H9 (cell line): Measurements from ENCODE around the gene POFUT1. TPM values are rescaled to one million over a fixed set of nuclear protein-coding genes. Genes with fewer than 3 reads are reported as not detected.
"Not testable (repeated sequence)": the region's sequence is repeated elsewhere in the genome, so short reads cannot be mapped to it uniquely, and the experiment has no call there.

Experiments
- DNase-seq: peaks from one replicate; pipeline ENCODE4 v3.0.0-alpha.2; 2017
- H2AFZ ChIP-seq: one replicate; pipeline ENCODE4 v1.6.1; 2013; ENCODE audit warnings: mild to moderate bottlenecking, low read length, control low read depth, moderate library complexity
- H2AK5ac ChIP-seq: 2 replicates; pipeline ENCODE4 v1.6.1; 2013; ENCODE audit warnings: low read length, control low read depth, mixed read lengths; ENCODE audit not compliant: insufficient read length
- H2BK120ac ChIP-seq: one replicate; pipeline ENCODE4 v1.6.1; 2013; ENCODE audit warnings: low read depth, mild to moderate bottlenecking, low read length, control low read depth, inconsistent platforms; ENCODE audit not compliant: poor library complexity, severe bottlenecking
- H2BK12ac ChIP-seq: 2 replicates; pipeline ENCODE4 v1.6.1; 2013; ENCODE audit warnings: low read length, control low read depth, mixed read lengths, low read depth; ENCODE audit not compliant: insufficient read length
- H2BK15ac ChIP-seq: 2 replicates; pipeline ENCODE4 v1.6.1; 2013; ENCODE audit warnings: low read depth, low read length, control low read depth
- H2BK20ac ChIP-seq: one replicate; pipeline ENCODE4 v1.6.1; 2013; ENCODE audit warnings: low read depth, mild to moderate bottlenecking, low read length, control low read depth, inconsistent platforms; ENCODE audit not compliant: poor library complexity, severe bottlenecking
- H2BK5ac ChIP-seq: 2 replicates; pipeline ENCODE4 v1.6.1; 2013; ENCODE audit warnings: low read length, control low read depth, mixed read lengths; ENCODE audit not compliant: insufficient read length
- H3K14ac ChIP-seq: 2 replicates; pipeline ENCODE4 v1.6.1; 2013; ENCODE audit warnings: low read length, control low read depth; ENCODE audit not compliant: insufficient read depth
- H3K18ac ChIP-seq: 2 replicates; pipeline ENCODE4 v1.6.1; 2013; ENCODE audit warnings: low read depth, mild to moderate bottlenecking, mixed read lengths, low read length, control low read depth; ENCODE audit not compliant: insufficient read length
- H3K23ac ChIP-seq: 2 replicates; pipeline ENCODE4 v1.6.1; 2013; ENCODE audit warnings: low read length, control low read depth, mixed read lengths, low read depth; ENCODE audit not compliant: insufficient read length
- H3K23me2 ChIP-seq: 2 replicates; pipeline ENCODE4 v1.6.1; 2013; ENCODE audit warnings: low read depth, mild to moderate bottlenecking, mixed read lengths, low read length, control low read depth; ENCODE audit not compliant: insufficient read length, poor library complexity, severe bottlenecking
- H3K27ac ChIP-seq: 2 replicates; pipeline ENCODE4 v1.5.1; 2013; ENCODE audit warnings: low read length, control low read depth, mixed read lengths, low read depth; ENCODE audit not compliant: insufficient read length
- H3K27me3 ChIP-seq: 2 replicates; pipeline ENCODE4 v1.6.1; 2013; ENCODE audit warnings: low read length, control low read depth, inconsistent platforms; ENCODE audit not compliant: insufficient read depth
- H3K4ac ChIP-seq: 2 replicates; pipeline ENCODE4 v1.6.1; 2013; ENCODE audit warnings: low read depth, mild to moderate bottlenecking, control low read depth, inconsistent platforms, low read length, moderate library complexity
- H3K4me1 ChIP-seq: 2 replicates; pipeline ENCODE4 v1.6.1; 2013; ENCODE audit warnings: low read length, control low read depth, inconsistent platforms; ENCODE audit not compliant: insufficient read depth
- H3K4me2 ChIP-seq: 2 replicates; pipeline ENCODE4 v1.6.1; 2013; ENCODE audit warnings: low read length, control low read depth, mixed read lengths; ENCODE audit not compliant: insufficient read length, insufficient read depth
- H3K56ac ChIP-seq: 2 replicates; pipeline ENCODE4 v1.6.1; 2013; ENCODE audit warnings: low read depth, mild to moderate bottlenecking, mixed read lengths, low read length, control low read depth; ENCODE audit not compliant: insufficient read length
- H3K79me1 ChIP-seq: 2 replicates; pipeline ENCODE4 v1.6.1; 2013; ENCODE audit warnings: low read depth, mild to moderate bottlenecking, moderate library complexity, low read length, control low read depth, inconsistent platforms; ENCODE audit not compliant: insufficient read depth, poor library complexity, severe bottlenecking
- H3K79me2 ChIP-seq: 2 replicates; pipeline ENCODE4 v1.6.1; 2013; ENCODE audit warnings: low read length, control low read depth, inconsistent platforms; ENCODE audit not compliant: insufficient read depth
- H3K9ac ChIP-seq: 2 replicates; pipeline ENCODE4 v1.6.1; 2013; ENCODE audit warnings: low read length, control low read depth, mixed read lengths; ENCODE audit not compliant: insufficient read length; ENCODE audit errors: extremely low read depth
- H3K9me3 ChIP-seq: one replicate; pipeline ENCODE4 v1.6.1; 2013; ENCODE audit warnings: low read depth, low read length, inconsistent platforms; ENCODE audit not compliant: control insufficient read depth
- H3T11ph ChIP-seq: one replicate; pipeline ENCODE4 v1.6.1; 2013; ENCODE audit warnings: mild to moderate bottlenecking, low read length, control low read depth, inconsistent platforms
- H4K20me1 ChIP-seq: one replicate; pipeline ENCODE4 v1.6.1; 2013; ENCODE audit not compliant: control insufficient read depth, insufficient read length, insufficient read depth
- H4K5ac ChIP-seq: 2 replicates; pipeline ENCODE4 v1.6.1; 2013; ENCODE audit warnings: low read depth, mild to moderate bottlenecking, mixed read lengths, low read length, control low read depth; ENCODE audit not compliant: insufficient read length
- H4K8ac ChIP-seq: replicated peaks from 2 replicates; pipeline ENCODE4 v1.6.1; 2013; ENCODE audit warnings: low read length, control low read depth, mixed read lengths, low read depth; ENCODE audit not compliant: insufficient read length
- H4K91ac ChIP-seq: 2 replicates; pipeline ENCODE4 v1.6.1; 2013; ENCODE audit warnings: low read depth, mild to moderate bottlenecking, moderate library complexity, mixed read lengths, low read length, control low read depth; ENCODE audit not compliant: insufficient read length
- H3K27ac Mint-ChIP-seq, 3 experiments: 2 replicates in 2 of 3; 3 replicates in 1 of 3; pipeline ENCODE4 v1.8.0; 2020 to 2021; ENCODE audit warnings: mixed read lengths in 3 of 3, mild to moderate bottlenecking in 1 of 3, moderate library complexity in 1 of 3
- H3K27me3 Mint-ChIP-seq: 2 replicates; pipeline ENCODE4 v1.8.0; 2021; ENCODE audit warnings: low read depth, mild to moderate bottlenecking, moderate library complexity, mixed read lengths
- H3K36me3 Mint-ChIP-seq, 3 experiments: 2 replicates in 2 of 3; 3 replicates in 1 of 3; pipeline ENCODE4 v1.8.0; 2020 to 2021; ENCODE audit warnings: low read depth in 3 of 3, mixed read lengths in 3 of 3; ENCODE audit not compliant: insufficient read depth in 1 of 3
- H3K4me1 Mint-ChIP-seq, 2 experiments: 2 replicates each; pipeline ENCODE4 v1.8.0; 2020; ENCODE audit warnings: mixed read lengths in 2 of 2
- H3K4me3 Mint-ChIP-seq, 2 experiments: 2 replicates in 1 of 2; 3 replicates in 1 of 2; pipeline ENCODE4 v1.8.0; 2020 to 2021; ENCODE audit warnings: mild to moderate bottlenecking in 2 of 2, mixed read lengths in 2 of 2, moderate library complexity in 1 of 2
- H3K9me3 Mint-ChIP-seq, 2 experiments: 2 replicates in 1 of 2; 3 replicates in 1 of 2; pipeline ENCODE4 v1.8.0; 2020; ENCODE audit warnings: mild to moderate bottlenecking in 2 of 2, mixed read lengths in 2 of 2, moderate library complexity in 1 of 2
- CTCF ChIP-seq: fragments of 200-600 bp; sonication (generic); conservative IDR thresholded peaks from 3 replicates; pipeline ENCODE4 v1.8.0; 2021; ENCODE audit warnings: antibody characterized with exemption, mild to moderate bottlenecking
- WGBS: extraction: QIAGEN DNeasy Blood & Tissue Kit; methylation state at CpG from one replicate; pipeline ENCODE4 v1.1.7; 2013; ENCODE audit warnings: missing lambda C conversion rate, low lambda C conversion rate, mixed read lengths; ENCODE audit not compliant: insufficient read length; ENCODE audit errors: extremely low coverage; 5-methylcytosine and 5-hydroxymethylcytosine counted together
- total RNA-seq: library from RNA; stranded (reverse); gene quantifications from 2 replicates; pipeline ENCODE4 v1.2.1, GENCODE V29; 2021

Gene POFUT1
- total RNA-seq, 1 experiment from 2014 or later = 41.2 TPM

- Histone ChIP-seq H2BK20ac (no peak overlapping the region), H4K91ac (no peak overlapping the region), H4K5ac (no peak overlapping the region), H3K4me1 (no peaks in the 10 kb centered on the region; the same call in 1 of the 2 replicates), H3K27ac (no peak overlapping the region), H2BK5ac (no peak overlapping the region), H3K23me2 (no peaks in the 10 kb centered on the region), H3K79me2 (no peaks in the 10 kb centered on the region), H2BK12ac (no peak overlapping the region), H2BK120ac (no peak overlapping the region), H3K4ac (no peak overlapping the region), H3K27me3 (no peaks in the 10 kb centered on the region), H2AFZ (no peak overlapping the region), H3K9me3 (no peaks in the 10 kb centered on the region), H2BK15ac (no peak overlapping the region), H3K4me2 (no peak overlapping the region), H3K23ac (no peak overlapping the region), H4K8ac (no peak overlapping the region), H3K56ac (no peak overlapping the region), H3K79me1 (no peaks in the 10 kb centered on the region), H3K9ac (no peak overlapping the region), H4K20me1 (no peaks in the 10 kb centered on the region), H3K14ac (no peak overlapping the region; the same call in 1 of the 2 replicates), H2AK5ac (no peak overlapping the region), H3K18ac (no peak overlapping the region), H3T11ph (no peak overlapping the region)
- DNase-seq = peak; percentile 70
- H3K27ac Mint-ChIP-seq = peak overlapping the region; percentile 2 to 72 (median 23); a peak in 5 of 7 replicates
- H3K4me1 Mint-ChIP-seq = peaks cover 8 to 9% of the 10 kb centered on the region in 2 experiments
- H3K27me3 Mint-ChIP-seq = no peaks in the 10 kb centered on the region
- no peaks in the 10 kb centered on the region; a peak in 1 of 5 replicates for H3K9me3 Mint-ChIP-seq
- WGBS = no CpG with 5 or more reads among the region's 2 CpGs
- peaks cover 18 to 36% (median 29%) of the 10 kb centered on the region in 3 experiments; a peak in 6 of 7 replicates for H3K36me3 Mint-ChIP-seq
- peak overlapping the region in 1 of 2 experiments; percentile 16; a peak in 1 of 5 replicates for H3K4me3 Mint-ChIP-seq
- no peak for TF ChIP-seq CTCF
Measured at GRCh38 chr20:32168184-32168910, 39.3 kb upstream of the POFUT1 start.

GRCh38 chr20:32177696-32178095, 30.0 kb upstream of the POFUT1 start:
- not testable (repeated sequence) for H3K4ac ChIP-seq, H4K91ac ChIP-seq, H2BK15ac ChIP-seq, H3K14ac ChIP-seq, H2BK20ac ChIP-seq, H3T11ph ChIP-seq, H3K27me3 Mint-ChIP-seq, H2AK5ac ChIP-seq, H3K27me3 ChIP-seq, H3K79me2 ChIP-seq, H3K79me1 ChIP-seq, H3K4me1 ChIP-seq, H4K20me1 ChIP-seq, H3K27ac Mint-ChIP-seq, H2BK120ac ChIP-seq, H2BK12ac ChIP-seq, DNase-seq, H3K18ac ChIP-seq, H3K4me1 Mint-ChIP-seq, H3K36me3 Mint-ChIP-seq, H3K23me2 ChIP-seq, H3K9me3 ChIP-seq, H3K27ac ChIP-seq, H2BK5ac ChIP-seq, H3K4me2 ChIP-seq, H4K8ac ChIP-seq, H3K4me3 Mint-ChIP-seq, H3K9ac ChIP-seq, H3K56ac ChIP-seq, H4K5ac ChIP-seq, H3K23ac ChIP-seq, H2AFZ ChIP-seq
- peaks cover 14 to 15% of the 10 kb centered on the region in 2 experiments for H3K9me3 Mint-ChIP-seq
- no CpG with 5 or more reads among the region's 7 CpGs for WGBS
